ENCODE results near the gene OR2V1.

GRCh38 chr5:181136361-181136955, 5.5 kb upstream of the OR2V1 start:
- TF ChIP-seq CTCF (IDR thresholded peaks at IDR 0.05) (no peak), POLR2A (IDR thresholded peaks at IDR 0.05) (no peak)
